Fibroblast of lung (primary cell): Measurements from ENCODE around the gene ANO4. TPM values are rescaled to one million over a fixed set of nuclear protein-coding genes. Genes with fewer than 3 reads are reported as not detected.

Experiments
- DNase-seq, 2 donors: peaks; one replicate each; pipeline versions ENCODE4 v3.0.0 to v3.0.0-alpha.2; 2010; ENCODE audit warnings: low read depth in 2 of 2
- H2AFZ ChIP-seq: 2 replicates; pipeline ENCODE4 v1.5.1; 2012; ENCODE audit warnings: low read length, control low read depth, inconsistent platforms
- H3K27ac ChIP-seq: 2 replicates; pipeline ENCODE4 v1.5.1; 2011; ENCODE audit warnings: low read length, control low read depth; ENCODE audit not compliant: insufficient read depth
- H3K27me3 ChIP-seq: 2 replicates; pipeline ENCODE4 v1.5.1; 2011; ENCODE audit warnings: mild to moderate bottlenecking, low read length; ENCODE audit not compliant: control insufficient read depth, insufficient read depth
- H3K36me3 ChIP-seq: 2 replicates; pipeline ENCODE4 v1.5.1; 2011; ENCODE audit warnings: low read length; ENCODE audit not compliant: control insufficient read depth, insufficient read depth
- H3K4me1 ChIP-seq: 2 replicates; pipeline ENCODE4 v1.5.1; 2011; ENCODE audit warnings: low read length; ENCODE audit not compliant: control insufficient read depth, insufficient read depth; ENCODE audit errors: extremely low read depth
- H3K4me2 ChIP-seq: 2 replicates; pipeline ENCODE4 v1.5.1; 2011; ENCODE audit warnings: low read length, control low read depth; ENCODE audit not compliant: insufficient read depth; ENCODE audit errors: extremely low read depth
- H3K4me3 ChIP-seq, 4 experiments: fragments of 200-600 bp in 1 of 4; sonication (generic) in 1 of 4; replicated peaks in 1 of 4; 2 replicates each; pipeline ENCODE4 v1.5.1; 2011 to 2016; ENCODE audit warnings: low read length in 4 of 4, low read depth in 3 of 4, mild to moderate bottlenecking in 3 of 4, control low read depth in 2 of 4, inconsistent platforms in 1 of 4, mixed read lengths in 1 of 4; ENCODE audit not compliant: insufficient read depth in 1 of 4; ENCODE audit errors: control extremely low read depth in 1 of 4
- H3K79me2 ChIP-seq: 2 replicates; pipeline ENCODE4 v1.5.1; 2012; ENCODE audit warnings: mild to moderate bottlenecking, low read length, inconsistent platforms; ENCODE audit not compliant: control insufficient read depth, insufficient read depth
- H3K9ac ChIP-seq: 2 replicates; pipeline ENCODE4 v1.5.1; 2011; ENCODE audit warnings: mild to moderate bottlenecking, low read length, control low read depth; ENCODE audit not compliant: insufficient read depth
- H3K9me3 ChIP-seq: 2 replicates; pipeline ENCODE4 v1.5.1; 2012; ENCODE audit warnings: low read depth, low read length; ENCODE audit not compliant: control insufficient read depth, insufficient read depth
- H4K20me1 ChIP-seq: 2 replicates; pipeline ENCODE4 v1.5.1; 2011; ENCODE audit warnings: low read length; ENCODE audit not compliant: control insufficient read depth, insufficient read depth; ENCODE audit errors: extremely low read depth
- EZH2 ChIP-seq: IDR thresholded peaks from 2 replicates; pipeline ENCODE4 v1.5.1; 2012; ENCODE audit warnings: low read length, control low read depth, mild to moderate bottlenecking; ENCODE audit errors: missing control alignments
- polyA plus RNA-seq, 2 donors: library from polyadenylated mRNA; depleted of rRNA in 1 of 2; stranded (reverse) in 1 of 2; unstranded in 1 of 2; fragments of >200 nt; gene quantifications; 2 replicates each; pipeline ENCODE4 v1.2.1, GENCODE V29; 2011 to 2012; ENCODE audit warnings: missing spikeins in 1 of 2
- total RNA-seq: library from RNA; depleted of rRNA; stranded (reverse); fragments of >200 nt; gene quantifications from 2 replicates; pipeline ENCODE4 v1.2.1, GENCODE V29; 2014
- TF ChIP-seq, protein P1 (sequence below), 2 donors: IDR thresholded peaks in 1 of 2; conservative IDR thresholded peaks in 1 of 2; 1 replicate in 1 of 2; 2 replicates in 1 of 2; pipeline ENCODE4 v1.5.1; 2011 to 2012; ENCODE audit warnings: low read length in 2 of 2, control low read depth in 1 of 2, inconsistent platforms in 1 of 2, low read depth in 1 of 2, mild to moderate bottlenecking in 1 of 2

Gene ANO4
- total and polyA plus RNA-seq, 2 donors (not counting 1 experiment from before 2014, with no cell fraction given): 11.7 to 42.3 TPM

DNA sequence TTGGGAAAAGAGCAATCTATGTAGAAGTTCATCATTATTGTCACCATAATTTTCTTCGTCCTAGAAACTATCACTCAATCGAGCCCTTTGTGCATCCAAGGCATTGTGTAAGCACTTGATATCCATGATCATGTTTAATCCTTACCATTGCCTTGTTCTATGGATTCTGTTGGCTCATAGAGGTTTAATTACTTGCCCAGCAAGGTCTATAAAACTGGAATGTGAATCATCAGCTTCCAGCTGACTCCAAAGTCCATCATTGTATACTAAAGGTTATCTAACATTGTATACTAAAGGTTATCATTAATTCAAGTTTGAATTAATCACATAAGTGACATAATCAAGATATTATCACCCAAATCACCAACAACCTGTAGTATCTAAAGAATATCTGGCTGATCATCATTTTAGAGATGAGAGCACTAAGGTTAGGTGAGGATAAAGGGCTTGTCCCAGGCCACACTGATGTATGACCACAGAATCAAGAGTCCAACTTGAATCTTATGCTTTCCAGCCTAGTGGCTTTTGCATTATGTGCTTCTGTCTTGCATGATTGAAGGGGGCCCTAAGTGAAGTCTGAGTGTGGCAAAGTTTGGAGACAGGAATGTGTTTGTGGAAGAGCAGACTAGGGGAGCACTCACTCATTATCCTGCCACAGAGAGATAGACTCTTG lies 188.1 kb downstream of the ANO4 start:
- no peak for DNase-seq
- H3K27ac ChIP-seq: no peak overlapping the region
- H3K36me3 ChIP-seq: no peaks in the 10 kb centered on the region
- H3K79me2 ChIP-seq: no peaks in the 10 kb centered on the region
- H3K9me3 ChIP-seq: no peaks in the 10 kb centered on the region
- H3K27me3 ChIP-seq: no peaks in the 10 kb centered on the region
- no peak overlapping the region for H3K9ac ChIP-seq
- no peak overlapping the region for H3K4me2 ChIP-seq
- TF ChIP-seq, protein P1, sequence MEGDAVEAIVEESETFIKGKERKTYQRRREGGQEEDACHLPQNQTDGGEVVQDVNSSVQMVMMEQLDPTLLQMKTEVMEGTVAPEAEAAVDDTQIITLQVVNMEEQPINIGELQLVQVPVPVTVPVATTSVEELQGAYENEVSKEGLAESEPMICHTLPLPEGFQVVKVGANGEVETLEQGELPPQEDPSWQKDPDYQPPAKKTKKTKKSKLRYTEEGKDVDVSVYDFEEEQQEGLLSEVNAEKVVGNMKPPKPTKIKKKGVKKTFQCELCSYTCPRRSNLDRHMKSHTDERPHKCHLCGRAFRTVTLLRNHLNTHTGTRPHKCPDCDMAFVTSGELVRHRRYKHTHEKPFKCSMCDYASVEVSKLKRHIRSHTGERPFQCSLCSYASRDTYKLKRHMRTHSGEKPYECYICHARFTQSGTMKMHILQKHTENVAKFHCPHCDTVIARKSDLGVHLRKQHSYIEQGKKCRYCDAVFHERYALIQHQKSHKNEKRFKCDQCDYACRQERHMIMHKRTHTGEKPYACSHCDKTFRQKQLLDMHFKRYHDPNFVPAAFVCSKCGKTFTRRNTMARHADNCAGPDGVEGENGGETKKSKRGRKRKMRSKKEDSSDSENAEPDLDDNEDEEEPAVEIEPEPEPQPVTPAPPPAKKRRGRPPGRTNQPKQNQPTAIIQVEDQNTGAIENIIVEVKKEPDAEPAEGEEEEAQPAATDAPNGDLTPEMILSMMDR (conservative IDR thresholded peaks at IDR 0.05 in 1 of 2, IDR thresholded peaks at IDR 0.05 in 1 of 2; ENCODE audit: low read depth in 1 of 2, low read length in 2 of 2): no peak
- no peak for TF ChIP-seq EZH2
- no peak overlapping the region for H2AFZ ChIP-seq
- no peaks in the 10 kb centered on the region for H4K20me1 ChIP-seq
- peaks cover 5% of the 10 kb centered on the region for H3K4me1 ChIP-seq
- no peak overlapping the region for H3K4me3 ChIP-seq

DNA sequence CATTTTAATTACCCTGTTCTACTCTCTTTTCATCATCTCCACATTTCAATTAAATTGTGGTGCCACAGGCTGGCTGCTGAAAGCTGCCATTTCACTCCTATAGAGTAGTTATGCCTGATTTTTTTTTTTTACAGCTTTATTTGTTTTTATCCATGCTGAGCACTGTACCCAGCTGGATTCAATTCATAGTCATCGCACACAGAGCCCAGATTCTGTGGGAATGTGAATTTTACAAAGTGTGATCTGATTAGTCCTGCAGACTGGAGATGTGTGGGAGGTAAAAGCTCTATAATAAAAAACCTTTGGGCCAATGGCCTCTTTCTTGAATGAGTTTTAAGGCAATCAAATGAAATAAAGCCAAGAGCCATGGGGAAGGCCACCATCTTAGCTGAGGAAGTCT lies 190.2 kb downstream of the ANO4 start:
- peaks cover 9% of the 10 kb centered on the region for H3K4me1 ChIP-seq
- no peaks in the 10 kb centered on the region for H3K27me3 ChIP-seq
- H2AFZ ChIP-seq: no peak overlapping the region
- no peaks in the 10 kb centered on the region for H3K9me3 ChIP-seq
- no peak overlapping the region for H3K9ac ChIP-seq
- no peaks in the 10 kb centered on the region for H3K36me3 ChIP-seq
- H3K4me3 ChIP-seq: no peak overlapping the region
- DNase-seq: no peak
- H4K20me1 ChIP-seq: no peaks in the 10 kb centered on the region
- no peak overlapping the region for H3K27ac ChIP-seq
- H3K79me2 ChIP-seq: no peaks in the 10 kb centered on the region
- H3K4me2 ChIP-seq: no peak overlapping the region
- no peak for TF ChIP-seq EZH2
- TF ChIP-seq, protein P1 (conservative IDR thresholded peaks at IDR 0.05 in 1 of 2, IDR thresholded peaks at IDR 0.05 in 1 of 2; ENCODE audit: low read depth in 1 of 2, low read length in 2 of 2): no peak

DNA sequence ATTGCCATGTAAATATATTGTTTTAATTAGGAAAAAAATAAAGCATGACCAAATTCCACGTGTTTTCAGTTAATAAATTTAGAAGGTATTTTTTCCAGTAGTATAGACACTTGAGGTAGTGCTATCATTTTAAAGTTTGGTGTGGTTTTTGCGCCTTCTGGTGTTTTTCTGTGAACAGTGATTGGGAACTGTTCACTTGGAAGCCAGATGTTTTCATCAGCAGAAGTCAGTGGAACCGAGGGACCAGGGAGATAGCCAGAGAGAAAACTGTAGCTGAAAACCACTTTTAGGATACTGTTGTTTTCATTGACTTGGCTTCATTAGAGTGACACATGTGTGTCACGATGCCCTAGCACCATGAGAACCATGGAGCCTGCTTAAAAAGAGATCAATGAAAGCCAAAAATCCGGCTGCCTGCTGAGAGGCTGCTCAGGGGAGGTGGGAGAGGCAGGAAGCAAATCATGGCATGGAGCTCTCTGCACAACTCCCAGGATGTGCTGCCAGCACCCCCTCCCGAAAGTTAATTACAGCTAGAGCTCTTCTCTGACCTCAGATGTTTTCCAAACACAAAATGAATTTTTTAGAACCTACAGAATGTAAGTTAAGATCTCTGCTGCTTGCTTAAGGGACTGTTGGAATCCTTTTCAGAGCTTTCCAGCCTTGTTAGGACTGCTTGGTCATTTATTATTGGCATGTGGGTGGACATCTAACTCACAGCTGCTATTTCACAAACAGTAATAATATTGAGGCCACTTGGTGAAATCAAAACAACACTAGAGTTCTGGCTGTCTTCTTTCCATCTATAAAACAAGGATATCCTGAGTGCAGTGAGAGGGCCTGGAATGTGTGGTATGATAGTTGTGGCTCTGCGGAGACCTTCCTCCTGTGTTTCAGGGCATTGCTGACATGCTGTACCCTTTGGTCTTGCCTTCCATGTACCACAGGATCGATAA lies 192.3 kb downstream of the ANO4 start:
- H3K9ac ChIP-seq: no peak overlapping the region
- no peaks in the 10 kb centered on the region for H3K9me3 ChIP-seq
- no peak overlapping the region for H2AFZ ChIP-seq
- peak overlapping the region; percentile 20 for H3K4me2 ChIP-seq
- H3K27me3 ChIP-seq: no peaks in the 10 kb centered on the region
- no peaks in the 10 kb centered on the region for H4K20me1 ChIP-seq
- DNase-seq: peak; percentile 38 to 81
- H3K36me3 ChIP-seq: no peaks in the 10 kb centered on the region
- no peak overlapping the region for H3K4me3 ChIP-seq
- H3K79me2 ChIP-seq: no peaks in the 10 kb centered on the region
- H3K27ac ChIP-seq: no peak overlapping the region
- TF ChIP-seq, protein P1 (conservative IDR thresholded peaks at IDR 0.05 in 1 of 2, IDR thresholded peaks at IDR 0.05 in 1 of 2; ENCODE audit: low read depth in 1 of 2, low read length in 2 of 2): no peak
- no peak for TF ChIP-seq EZH2
- peaks cover 9% of the 10 kb centered on the region for H3K4me1 ChIP-seq
